Endothelial cell of umbilical vein (primary cell): Measurements from ENCODE around the gene MARF1. TPM values are rescaled to one million over a fixed set of nuclear protein-coding genes. Genes with fewer than 3 reads are reported as not detected.

Experiments used
- BruUV-seq: library from RNA; stranded (reverse); fragments of 400-500 nt; replicated peaks from 2 replicates; lab custom pipeline; 2021; lab: Mats Ljungman, UMichigan
- CTCF ChIA-PET: fragments of 300-600, 350-600 bp; sonication (Branson Sonifier 250); formaldehyde crosslinking; loops from one replicate; lab custom pipeline; 2021; ENCODE audit warnings: antibody characterized with exemption, inconsistent platforms; lab: Charles Lee
- POLR2A ChIA-PET: fragments of 300-600, 350-600 bp; sonication (Branson Sonifier 250); formaldehyde crosslinking; loops from one replicate; lab custom pipeline; 2021; ENCODE audit warnings: antibody characterized with exemption, inconsistent platforms; lab: Charles Lee
- DNase-seq: peaks from one replicate; pipeline ENCODE4 v3.0.0-alpha.2; 2011; ENCODE audit warnings: low read depth, low spot score
- FAIRE-seq: peaks from 2 replicates; lab custom pipeline; 2011; peaks lifted over from hg19 to GRCh38; lab: Jason Lieb, UNC
- H2AFZ ChIP-seq: 2 replicates; pipeline ENCODE4 v1.6.0; 2012; ENCODE audit warnings: low read depth, low read length, control low read depth, inconsistent platforms
- H3K27ac ChIP-seq: 2 replicates; pipeline ENCODE4 v1.5.1; 2011; ENCODE audit warnings: low read depth, mild to moderate bottlenecking, control low read depth, low read length, moderate library complexity; ENCODE audit not compliant: insufficient read depth
- H3K27me3 ChIP-seq, 2 experiments: 2 replicates each; pipeline versions ENCODE4 v1.6.0 to v1.6.1; 2011; ENCODE audit warnings: low read length in 2 of 2, mixed read lengths in 1 of 2; ENCODE audit not compliant: control insufficient read depth in 2 of 2, insufficient read depth in 2 of 2
- H3K36me3 ChIP-seq, 2 experiments: 2 replicates in 1 of 2; 3 replicates in 1 of 2; pipeline ENCODE4 v1.5.1; 2011; ENCODE audit warnings: low read length in 2 of 2, mild to moderate bottlenecking in 1 of 2, moderate library complexity in 1 of 2; ENCODE audit not compliant: control insufficient read depth in 2 of 2, insufficient read depth in 2 of 2; ENCODE audit errors: extremely low read depth in 1 of 2
- H3K4me1 ChIP-seq: 3 replicates; pipeline ENCODE4 v1.5.1; 2011; ENCODE audit warnings: mild to moderate bottlenecking, low read length; ENCODE audit not compliant: control insufficient read depth, insufficient read depth; ENCODE audit errors: extremely low read depth
- H3K4me2 ChIP-seq: 2 replicates; pipeline ENCODE4 v1.6.1; 2011; ENCODE audit warnings: low read length, control low read depth, mixed read lengths; ENCODE audit not compliant: insufficient read depth
- H3K4me3 ChIP-seq, 3 experiments: fragments of 200-600 bp in 1 of 3; sonication (generic), shearing (Covaris generic) in 1 of 3; replicated peaks in 1 of 3; 2 replicates each; pipeline ENCODE4 v1.5.1; 2011 to 2016; ENCODE audit warnings: control low read depth in 3 of 3, low read length in 3 of 3, mild to moderate bottlenecking in 2 of 3, inconsistent platforms in 1 of 3, low read depth in 1 of 3, moderate library complexity in 1 of 3; ENCODE audit not compliant: insufficient read depth in 1 of 3
- H3K79me2 ChIP-seq: 2 replicates; pipeline ENCODE4 v1.6.0; 2012; ENCODE audit warnings: low read length, inconsistent platforms; ENCODE audit not compliant: control insufficient read depth, insufficient read depth
- H3K9ac ChIP-seq: replicated peaks from 2 replicates; pipeline ENCODE3; 2011; ENCODE audit warnings: low read length, control low read depth; ENCODE audit not compliant: insufficient read depth; ENCODE audit errors: extremely low read depth
- H3K9me1 ChIP-seq: replicated peaks from 3 replicates; pipeline ENCODE4 v1.6.0; 2011; ENCODE audit warnings: mild to moderate bottlenecking, low read length; ENCODE audit not compliant: control insufficient read depth, insufficient read depth; ENCODE audit errors: extremely low read depth
- H3K9me3 ChIP-seq: replicated peaks from 2 replicates; pipeline ENCODE4 v1.5.1; 2012; ENCODE audit warnings: low read length, inconsistent platforms; ENCODE audit not compliant: control insufficient read depth, insufficient read depth
- H4K20me1 ChIP-seq: replicated peaks from 2 replicates; pipeline ENCODE3; 2011; ENCODE audit warnings: mild to moderate bottlenecking, low read length; ENCODE audit not compliant: control insufficient read depth, insufficient read depth; ENCODE audit errors: extremely low read depth
- CTCF ChIP-seq, 2 donors: IDR thresholded peaks; 1 replicate in 1 of 2; 2 replicates in 1 of 2; pipeline ENCODE4 v1.5.1; 2011; ENCODE audit warnings: low read length in 2 of 2, mild to moderate bottlenecking in 2 of 2, moderate library complexity in 2 of 2, control low read depth in 1 of 2, inconsistent platforms in 1 of 2, low read depth in 1 of 2; ENCODE audit not compliant: insufficient read depth in 1 of 2; ENCODE audit errors: extremely low read depth in 1 of 2
- EZH2 ChIP-seq: IDR thresholded peaks from 2 replicates; pipeline ENCODE4 v1.6.1; 2012; ENCODE audit warnings: borderline replicate concordance, low read depth, mild to moderate bottlenecking, moderate library complexity, low read length, inconsistent platforms; ENCODE audit not compliant: severe bottlenecking
- FOS ChIP-seq: IDR thresholded peaks from 2 replicates; pipeline ENCODE4 v1.6.1; 2011; ENCODE audit warnings: mild to moderate bottlenecking, low read length, moderate library complexity, borderline replicate concordance; ENCODE audit not compliant: insufficient read depth
- GATA2 ChIP-seq: IDR thresholded peaks from 2 replicates; pipeline ENCODE4 v1.7.0; 2011; ENCODE audit warnings: low read depth, mild to moderate bottlenecking, moderate library complexity, mixed read lengths, low read length; ENCODE audit not compliant: insufficient read length, insufficient read depth
- JUN ChIP-seq: IDR thresholded peaks from 2 replicates; pipeline ENCODE4 v1.6.1; 2011; ENCODE audit warnings: borderline replicate concordance, low read depth; ENCODE audit not compliant: insufficient read length, insufficient read depth
- MYC ChIP-seq: IDR thresholded peaks from one replicate; pipeline ENCODE4 v1.6.1; 2011; ENCODE audit warnings: mild to moderate bottlenecking, low read depth, low read length
- POLR2A ChIP-seq: IDR thresholded peaks from 2 replicates; pipeline ENCODE4 v1.6.1; 2012; ENCODE audit warnings: low read depth, mild to moderate bottlenecking, control low read depth, low read length
- POLR2AphosphoS5 ChIP-seq: IDR thresholded peaks from 2 replicates; pipeline ENCODE4 v1.6.1; 2012; ENCODE audit warnings: low read depth, mild to moderate bottlenecking, control low read depth, low read length, moderate library complexity; ENCODE audit not compliant: insufficient read depth
- dilution Hi-C: fragments of 300-500 bp; cut with MboI; formaldehyde crosslinking; loops from one replicate; pipeline ENCODE4 v1.15.0; 2019; ENCODE audit warnings: low sequenced_read_pairs; ENCODE audit not compliant: extremely low pct_ligation_motif_present
- intact Hi-C: fragments of 100-400 bp; cut with micrococcal nuclease; formaldehyde crosslinking; loops from one replicate; pipeline ENCODE4 v1.10.0; 2022
- polyA plus RNA-seq, 4 experiments: library from polyadenylated mRNA; depleted of rRNA in 3 of 4; stranded (reverse) in 3 of 4; unstranded in 1 of 4; fragments of >200 nt; gene quantifications; 2 replicates each; pipeline versions ENCODE4 v1.2.1 to v1.2.3, GENCODE V29; 2011 to 2012; ENCODE audit warnings: missing spikeins in 1 of 4
- total RNA-seq: library from RNA; stranded (reverse); gene quantifications from 2 replicates; pipeline ENCODE4 v1.2.3, GENCODE V29; 2021
- TF ChIP-seq, protein P1 (sequence below): IDR thresholded peaks from 2 replicates; pipeline ENCODE4 v1.6.1; 2011; ENCODE audit not compliant: insufficient read depth, insufficient read length

The MARF1 gene
- total and polyA plus RNA-seq, 2 donors (not counting 3 experiments of a cell fraction or from before 2014, with no cell fraction given): 14.6 to 58.5 TPM

GRCh38 chr16:15639061-15639568 lies 3.8 kb downstream of the MARF1 start:
- Histone ChIP-seq H4K20me1 (no peaks in the 10 kb centered on the region), H2AFZ (no peak overlapping the region), H3K4me2 (no peak overlapping the region), H3K4me3 (no peak overlapping the region), H3K27ac (no peak overlapping the region), H3K27me3 (no peaks in the 10 kb centered on the region), H3K4me1 (peaks cover 17% of the 10 kb centered on the region), H3K36me3 (peaks cover 7 to 14% of the 10 kb centered on the region in 2 experiments), H3K9ac (no peak overlapping the region), H3K9me1 (no peaks in the 10 kb centered on the region), H3K79me2 (peaks cover 27% of the 10 kb centered on the region), H3K9me3 (no peaks in the 10 kb centered on the region)
- intact Hi-C loops: no loop called here
- dilution Hi-C loops: no loop called here
- BruUV-seq: no TSS peak
- FAIRE-seq (no peak), DNase-seq (no peak)
- TF ChIP-seq FOS: no peak
- TF ChIP-seq, protein P1, sequence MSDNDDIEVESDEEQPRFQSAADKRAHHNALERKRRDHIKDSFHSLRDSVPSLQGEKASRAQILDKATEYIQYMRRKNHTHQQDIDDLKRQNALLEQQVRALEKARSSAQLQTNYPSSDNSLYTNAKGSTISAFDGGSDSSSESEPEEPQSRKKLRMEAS: no peak
- no peak for TF ChIP-seq POLR2AphosphoS5
- no peak for TF ChIP-seq MYC
- TF ChIP-seq EZH2: no peak
- TF ChIP-seq CTCF (IDR thresholded peaks at IDR 0.05; ENCODE audit: extremely low read depth in 1 of 2, insufficient read depth in 1 of 2, low read depth in 1 of 2, low read length in 2 of 2): no peak
- TF ChIP-seq POLR2A: no peak
- no peak for TF ChIP-seq GATA2
- TF ChIP-seq JUN: no peak
- CTCF ChIA-PET: interaction anchor here (1.0 kb wide), 1 partner anchor 43 kb away, joined by 3 read pairs; no protein-coding TSS in a partner anchor
- POLR2A ChIA-PET: no interaction called here
